HEK293 (cell line): ENCODE results near the gene TMEFF1.
A peak's percentile ranks its signal among the peaks of the same experiment; 100 is the strongest.

Source experiments
- ATF2 ChIP-seq: fragments of 450-650 bp; formaldehyde crosslinking; IDR thresholded peaks from 2 replicates; pipeline ENCODE4 v1.5.1; 2016; ENCODE audit warnings: missing biosample characterization, missing genetic modification characterization, low read depth
- CTCF ChIP-seq: fragments of 450-650 bp; formaldehyde crosslinking; IDR thresholded peaks from 2 replicates; pipeline ENCODE4 v1.5.1; 2016; ENCODE audit warnings: missing biosample characterization, missing genetic modification characterization
- EGR2 ChIP-seq: fragments of 450-650 bp; formaldehyde crosslinking; IDR thresholded peaks from 2 replicates; pipeline ENCODE4 v1.5.1; 2016; ENCODE audit warnings: low read depth, missing biosample characterization, missing genetic modification characterization
- HOXC10 ChIP-seq: sonication (generic); formaldehyde crosslinking; IDR thresholded peaks from 2 replicates; pipeline ENCODE4 v1.8.1; 2023; ENCODE audit warnings: mild to moderate bottlenecking, missing genetic modification reagents
- KLF9 ChIP-seq: fragments of 450-650 bp; formaldehyde crosslinking; IDR thresholded peaks from 2 replicates; pipeline ENCODE4 v1.5.1; 2016; ENCODE audit warnings: missing biosample characterization, missing genetic modification characterization, low read depth
- MEIS1 ChIP-seq: sonication (generic); formaldehyde crosslinking; IDR thresholded peaks from 2 replicates; pipeline ENCODE4 v1.8.1; 2022; ENCODE audit warnings: missing genetic modification reagents, mild to moderate bottlenecking, borderline replicate concordance
- MZF1 ChIP-seq: fragments of 450-650 bp; formaldehyde crosslinking; IDR thresholded peaks from 2 replicates; pipeline ENCODE4 v1.5.1; 2017; ENCODE audit warnings: missing biosample characterization, missing genetic modification characterization, borderline replicate concordance
- OSR2 ChIP-seq: fragments of 450-650 bp; formaldehyde crosslinking; IDR thresholded peaks from 2 replicates; pipeline ENCODE4 v1.5.1; 2016; ENCODE audit warnings: missing biosample characterization, missing genetic modification characterization
- SCRT2 ChIP-seq: fragments of 450-650 bp; formaldehyde crosslinking; IDR thresholded peaks from 2 replicates; pipeline ENCODE4 v1.5.1; 2016; ENCODE audit warnings: missing biosample characterization, missing genetic modification characterization
- SP3 ChIP-seq: fragments of 450-650 bp; formaldehyde crosslinking; IDR thresholded peaks from 2 replicates; pipeline ENCODE4 v1.5.1; 2016; ENCODE audit warnings: missing biosample characterization, missing genetic modification characterization
- YY1 ChIP-seq: fragments of 450-650 bp; formaldehyde crosslinking; IDR thresholded peaks from 2 replicates; pipeline ENCODE4 v1.5.1; 2018; ENCODE audit warnings: missing biosample characterization, missing genetic modification characterization
- ZBTB17 ChIP-seq: fragments of 450-650 bp; formaldehyde crosslinking; IDR thresholded peaks from 2 replicates; pipeline ENCODE4 v1.5.1; 2016; ENCODE audit warnings: missing biosample characterization, missing genetic modification characterization
- ZFHX2 ChIP-seq: fragments of 450-650 bp; formaldehyde crosslinking; conservative IDR thresholded peaks from 2 replicates; pipeline ENCODE4 v1.5.1; 2016; ENCODE audit warnings: missing biosample characterization, missing genetic modification characterization
- ZFP37 ChIP-seq: fragments of 450-650 bp; formaldehyde crosslinking; IDR thresholded peaks from 2 replicates; pipeline ENCODE4 v1.5.1; 2016; ENCODE audit warnings: missing biosample characterization, missing genetic modification characterization
- ZFP41 ChIP-seq: fragments of 450-650 bp; formaldehyde crosslinking; IDR thresholded peaks from 2 replicates; pipeline ENCODE4 v1.5.1; 2016; ENCODE audit warnings: missing biosample characterization, missing genetic modification characterization, borderline replicate concordance
- ZNF114 ChIP-seq: fragments of 450-650 bp; formaldehyde crosslinking; IDR thresholded peaks from 2 replicates; pipeline ENCODE4 v1.5.0; 2017; ENCODE audit warnings: missing biosample characterization, missing genetic modification characterization
- ZNF121 ChIP-seq: fragments of 450-650 bp; formaldehyde crosslinking; IDR thresholded peaks from 2 replicates; pipeline ENCODE4 v1.5.1; 2016; ENCODE audit warnings: missing biosample characterization, missing genetic modification characterization
- ZNF155 ChIP-seq: fragments of 450-650 bp; formaldehyde crosslinking; IDR thresholded peaks from 2 replicates; pipeline ENCODE4 v1.5.1; 2016; ENCODE audit warnings: missing biosample characterization, missing genetic modification characterization
- ZNF16 ChIP-seq: fragments of 450-650 bp; formaldehyde crosslinking; IDR thresholded peaks from 2 replicates; pipeline ENCODE4 v1.5.1; 2016; ENCODE audit warnings: low read depth, missing biosample characterization, missing genetic modification characterization
- ZNF19 ChIP-seq: fragments of 450-650 bp; formaldehyde crosslinking; IDR thresholded peaks from 2 replicates; pipeline ENCODE4; 2016; ENCODE audit warnings: missing biosample characterization, missing genetic modification characterization, low read depth
- ZNF23 ChIP-seq: fragments of 450-650 bp; formaldehyde crosslinking; IDR thresholded peaks from 2 replicates; pipeline ENCODE4 v1.5.1; 2016; ENCODE audit warnings: missing biosample characterization, missing genetic modification characterization, borderline replicate concordance
- ZNF239 ChIP-seq: fragments of 450-650 bp; formaldehyde crosslinking; IDR thresholded peaks from 2 replicates; pipeline ENCODE4 v1.5.1; 2016; ENCODE audit warnings: missing biosample characterization, missing genetic modification characterization
- ZNF335 ChIP-seq: fragments of 450-650 bp; formaldehyde crosslinking; conservative IDR thresholded peaks from 2 replicates; pipeline ENCODE4 v1.5.1; 2016; ENCODE audit warnings: missing biosample characterization, missing genetic modification characterization
- ZNF426 ChIP-seq: fragments of 450-650 bp; formaldehyde crosslinking; IDR thresholded peaks from 2 replicates; pipeline ENCODE4 v1.5.1; 2017; ENCODE audit warnings: missing biosample characterization, missing genetic modification characterization, mild to moderate bottlenecking, inconsistent platforms, moderate library complexity
- ZNF510 ChIP-seq: fragments of 450-650 bp; formaldehyde crosslinking; IDR thresholded peaks from 2 replicates; pipeline ENCODE4 v1.5.1; 2018; ENCODE audit warnings: mild to moderate bottlenecking, missing genetic modification characterization, missing biosample characterization; ENCODE audit not compliant: insufficient replicate concordance
- ZNF549 ChIP-seq: fragments of 450-650 bp; IDR thresholded peaks from 2 replicates; pipeline ENCODE4 v1.5.1; 2018; ENCODE audit warnings: missing biosample characterization, missing genetic modification characterization, mild to moderate bottlenecking, inconsistent platforms, moderate library complexity
- ZNF561 ChIP-seq: fragments of 450-650 bp; IDR thresholded peaks from 2 replicates; pipeline ENCODE4 v1.5.1; 2018; ENCODE audit warnings: missing biosample characterization, missing genetic modification characterization, borderline replicate concordance
- ZNF623 ChIP-seq: fragments of 450-650 bp; formaldehyde crosslinking; IDR thresholded peaks from 2 replicates; pipeline ENCODE4 v1.5.1; 2016; ENCODE audit warnings: missing biosample characterization, missing genetic modification characterization
- ZNF677 ChIP-seq: fragments of 450-650 bp; IDR thresholded peaks from 2 replicates; pipeline ENCODE4 v1.5.0; 2018; ENCODE audit warnings: missing biosample characterization, mild to moderate bottlenecking, missing genetic modification characterization, moderate library complexity
- ZNF768 ChIP-seq: fragments of 450-650 bp; formaldehyde crosslinking; IDR thresholded peaks from 2 replicates; pipeline ENCODE4 v1.5.1; 2018; ENCODE audit warnings: missing biosample characterization, mild to moderate bottlenecking, missing genetic modification characterization
- ZNF776 ChIP-seq: fragments of 450-650 bp; formaldehyde crosslinking; IDR thresholded peaks from 2 replicates; pipeline ENCODE4 v1.5.0; 2017; ENCODE audit warnings: missing biosample characterization, missing genetic modification characterization, borderline replicate concordance
- ZSCAN23 ChIP-seq: fragments of 450-650 bp; formaldehyde crosslinking; IDR thresholded peaks from 2 replicates; pipeline ENCODE4 v1.5.1; 2016; ENCODE audit warnings: missing biosample characterization, missing genetic modification characterization
- ZSCAN4 ChIP-seq: fragments of 450-650 bp; formaldehyde crosslinking; IDR thresholded peaks from 2 replicates; pipeline ENCODE4 v1.5.1; 2017; ENCODE audit warnings: missing biosample characterization, missing genetic modification characterization
- TF ChIP-seq, protein P1 (sequence below): fragments of 450-650 bp; formaldehyde crosslinking; IDR thresholded peaks from 2 replicates; pipeline ENCODE4 v1.5.1; 2016; ENCODE audit warnings: missing biosample characterization, missing genetic modification characterization
- TF ChIP-seq, protein P2 (sequence below): fragments of 450-650 bp; formaldehyde crosslinking; IDR thresholded peaks from 2 replicates; pipeline ENCODE4 v1.5.1; 2016; ENCODE audit warnings: missing biosample characterization, missing genetic modification characterization

TMEFF1 gene

GRCh38 chr9:100474082-100474923, 1.4 kb downstream of the TMEFF1 start (continued):
- no peak for TF ChIP-seq CTCF
- TF ChIP-seq ZBTB17 = no peak
- no peak for TF ChIP-seq ZNF776 (tag by site-specific recombination)
- TF ChIP-seq, protein P1, sequence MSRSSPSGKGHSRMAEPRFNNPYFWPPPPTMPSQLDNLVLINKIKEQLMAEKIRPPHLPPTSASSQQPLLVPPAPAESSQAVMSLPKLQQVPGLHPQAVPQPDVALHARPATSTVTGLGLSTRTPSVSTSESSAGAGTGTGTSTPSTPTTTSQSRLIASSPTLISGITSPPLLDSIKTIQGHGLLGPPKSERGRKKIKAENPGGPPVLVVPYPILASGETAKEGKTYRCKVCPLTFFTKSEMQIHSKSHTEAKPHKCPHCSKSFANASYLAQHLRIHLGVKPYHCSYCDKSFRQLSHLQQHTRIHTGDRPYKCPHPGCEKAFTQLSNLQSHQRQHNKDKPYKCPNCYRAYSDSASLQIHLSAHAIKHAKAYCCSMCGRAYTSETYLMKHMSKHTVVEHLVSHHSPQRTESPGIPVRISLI (tag by site-specific recombination) = no peak
- 0 out of 2 replicates have a peak, but pooled peaks have one; percentile 2 for TF ChIP-seq ZNF335
- TF ChIP-seq ZNF623 = no peak
- 0 out of 2 replicates have a peak, but pooled peaks have one; percentile 3 for TF ChIP-seq KLF9 (tag by site-specific recombination)
- TF ChIP-seq YY1 = no peak
- no peak for TF ChIP-seq ZNF561 (tag by site-specific recombination)
- TF ChIP-seq, protein P2, sequence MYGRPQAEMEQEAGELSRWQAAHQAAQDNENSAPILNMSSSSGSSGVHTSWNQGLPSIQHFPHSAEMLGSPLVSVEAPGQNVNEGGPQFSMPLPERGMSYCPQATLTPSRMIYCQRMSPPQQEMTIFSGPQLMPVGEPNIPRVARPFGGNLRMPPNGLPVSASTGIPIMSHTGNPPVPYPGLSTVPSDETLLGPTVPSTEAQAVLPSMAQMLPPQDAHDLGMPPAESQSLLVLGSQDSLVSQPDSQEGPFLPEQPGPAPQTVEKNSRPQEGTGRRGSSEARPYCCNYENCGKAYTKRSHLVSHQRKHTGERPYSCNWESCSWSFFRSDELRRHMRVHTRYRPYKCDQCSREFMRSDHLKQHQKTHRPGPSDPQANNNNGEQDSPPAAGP (tag by site-specific recombination) = no peak
- TF ChIP-seq ZNF510 = no peak
- no peak for TF ChIP-seq ZNF155 (tag by site-specific recombination)
- no peak for TF ChIP-seq ZNF23 (tag by site-specific recombination)
- peak; percentile 44; the same call in 1 of the 2 replicates for TF ChIP-seq ZSCAN4
- TF ChIP-seq ATF2 (tag by site-specific recombination) = no peak
- TF ChIP-seq MEIS1 (CRISPR knock-in tag) = no peak
- TF ChIP-seq ZNF768 (tag by site-specific recombination) = no peak
- no peak for TF ChIP-seq ZNF677 (tag by site-specific recombination)
- no peak for TF ChIP-seq ZNF549 (tag by site-specific recombination)
- TF ChIP-seq EGR2 (tag by site-specific recombination) = no peak; the same call in 1 of the 2 replicates
- no peak for TF ChIP-seq ZNF426
- no peak for TF ChIP-seq ZNF16 (tag by site-specific recombination)
- 0 out of 2 replicates have a peak, but pooled peaks have one; percentile 21 for TF ChIP-seq SP3 (tag by site-specific recombination)
- no peak for TF ChIP-seq ZNF114 (tag by site-specific recombination)
- TF ChIP-seq ZNF19 = no peak
- no peak for TF ChIP-seq OSR2
- TF ChIP-seq ZFHX2 (tag by site-specific recombination) = peak; percentile 4; the same call in 1 of the 2 replicates
- no peak for TF ChIP-seq ZSCAN23 (tag by site-specific recombination)
- no peak for TF ChIP-seq MZF1 (tag by site-specific recombination)
- no peak for TF ChIP-seq ZNF239 (tag by site-specific recombination)
- TF ChIP-seq ZNF121 (tag by site-specific recombination) = no peak
- no peak for TF ChIP-seq HOXC10 (CRISPR knock-in tag)
- TF ChIP-seq ZFP41 (tag by site-specific recombination) = no peak
- TF ChIP-seq ZFP37 (tag by site-specific recombination) = no peak
- TF ChIP-seq SCRT2 (tag by site-specific recombination) = no peak
